Activated CD8-positive, alpha-beta memory T cell treated with anti-CD3 and anti-CD28 coated beads for 36 hours (primary cell): ENCODE data around the gene MYCBPAP. TPM values are rescaled to one million over a fixed set of nuclear protein-coding genes. Genes with fewer than 3 reads are reported as not detected.

Experiments
- CTCF ChIA-PET: fragments of 350-600 bp; sonication (Branson Sonifier 250); formaldehyde crosslinking; loops from one replicate; lab custom pipeline; 2021; ENCODE audit warnings: antibody characterized with exemption; lab: Charles Lee
- POLR2A ChIA-PET: fragments of 350-600 bp; sonication (Branson Sonifier 250); formaldehyde crosslinking; loops from one replicate; lab custom pipeline; 2021; ENCODE audit warnings: antibody characterized with exemption; lab: Charles Lee
- total RNA-seq, 2 experiments: library from RNA; stranded (reverse); gene quantifications; one replicate each; pipeline ENCODE4 v1.2.3, GENCODE V29; 2021

Gene MYCBPAP
- total RNA-seq, 2 experiments from 2014 or later, result 1.2 to 1.3 TPM

GRCh38 chr17:50524838-50525237, 16.6 kb downstream of the MYCBPAP start:
- CTCF ChIA-PET, result no interaction called here
- POLR2A ChIA-PET, result no interaction called here

GRCh38 chr17:50527155-50527762, 19.0 kb downstream of the MYCBPAP start:
- CTCF ChIA-PET, result interaction anchor here (0.5 to 1.3 kb wide), 2 partner anchors 44 to 667 kb away, joined by 3 read pairs; no protein-coding TSS in a partner anchor
- POLR2A ChIA-PET, result no interaction called here

DNA sequence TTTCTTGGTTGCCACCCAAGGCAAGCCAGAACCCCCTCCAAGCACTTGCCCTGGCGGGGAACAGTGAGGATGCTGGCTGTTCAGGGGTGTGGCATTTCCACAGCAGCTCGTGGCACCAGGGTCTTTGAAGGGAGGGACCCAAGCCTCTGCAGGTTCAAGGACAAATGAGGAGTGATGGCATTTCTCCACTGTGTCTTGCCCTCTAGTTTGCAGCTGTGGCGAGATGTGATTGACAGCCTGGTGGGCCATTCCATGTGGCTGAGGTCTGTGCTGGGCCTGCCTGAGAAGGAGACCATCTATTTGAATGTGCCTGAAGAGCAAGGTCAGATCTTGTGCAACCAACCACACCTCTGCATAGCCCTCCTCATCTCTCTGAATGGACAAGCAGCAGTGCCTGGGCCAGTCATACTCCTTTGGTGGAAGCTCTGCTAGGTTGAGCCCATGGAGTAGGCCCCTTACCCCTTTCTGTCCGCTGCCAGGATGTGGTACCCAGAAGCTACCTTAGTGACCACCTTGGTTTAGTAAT, 19.8 kb downstream of the MYCBPAP start:
- CTCF ChIA-PET, result interaction anchor here (0.5 to 1.3 kb wide), 2 partner anchors 45 to 666 kb away, joined by 3 read pairs; no protein-coding TSS in a partner anchor
- POLR2A ChIA-PET, result no interaction called here

GRCh38 chr17:50529849-50530248, 21.6 kb downstream of the MYCBPAP start:
- POLR2A ChIA-PET, result no interaction called here
- CTCF ChIA-PET, result interaction anchor here (1.4 kb wide), 1 partner anchor 18 kb away, joined by 5 read pairs; no protein-coding TSS in a partner anchor

- ChIA-PET CTCF (interaction anchor here (1.0 kb wide), 2 partner anchors 11 to 12 kb away, joined by 3 read pairs; no protein-coding TSS in a partner anchor), POLR2A (no interaction called here)
These were observed 23.3 kb downstream of the MYCBPAP start for GRCh38 chr17:50531428-50532025.

GRCh38 chr17:50532452-50533024, 24.3 kb downstream of the MYCBPAP start, which contains the start of gene EPN3:
EPN3 (plus strand) TSS chr17:50532735; CDS start chr17:50536557, 3,822 bp downstream.
- ChIA-PET CTCF (no interaction called here), POLR2A (interaction anchor here (0.6 kb wide), 1 partner anchor 165 kb away, joined by 4 read pairs; no protein-coding TSS in a partner anchor)

DNA sequence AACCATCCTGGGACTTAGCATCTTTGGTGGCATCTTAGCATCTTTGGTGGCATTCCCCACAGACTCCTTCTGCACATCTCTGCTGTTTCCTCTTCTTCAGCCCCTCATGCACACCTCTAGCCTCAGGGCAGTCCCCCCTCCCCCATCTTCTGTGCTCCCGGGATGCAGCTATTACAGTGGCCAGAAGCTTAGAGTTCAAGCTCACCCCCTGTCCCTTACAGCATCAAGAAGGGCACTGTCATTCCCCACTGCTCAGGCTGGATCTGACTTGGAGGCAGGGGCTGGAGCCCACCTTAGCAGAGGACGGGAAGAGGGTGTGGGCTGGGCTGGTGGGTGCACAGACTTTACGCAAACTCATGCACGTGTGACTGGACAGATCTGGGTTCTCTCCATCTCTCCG, 24.9 kb downstream of the MYCBPAP start:
- ChIA-PET POLR2A (no interaction called here), CTCF (no interaction called here)

GRCh38 chr17:50533720-50534148, 25.5 kb downstream of the MYCBPAP start:
- CTCF ChIA-PET, result interaction anchor here (0.5 to 0.6 kb wide), 2 partner anchors 32 to 236 kb away, joined by 3 to 4 read pairs; no protein-coding TSS in a partner anchor
- POLR2A ChIA-PET, result no interaction called here

GRCh38 chr17:50534222-50534978, 26.2 kb downstream of the MYCBPAP start:
- POLR2A ChIA-PET, result no interaction called here

DNA sequence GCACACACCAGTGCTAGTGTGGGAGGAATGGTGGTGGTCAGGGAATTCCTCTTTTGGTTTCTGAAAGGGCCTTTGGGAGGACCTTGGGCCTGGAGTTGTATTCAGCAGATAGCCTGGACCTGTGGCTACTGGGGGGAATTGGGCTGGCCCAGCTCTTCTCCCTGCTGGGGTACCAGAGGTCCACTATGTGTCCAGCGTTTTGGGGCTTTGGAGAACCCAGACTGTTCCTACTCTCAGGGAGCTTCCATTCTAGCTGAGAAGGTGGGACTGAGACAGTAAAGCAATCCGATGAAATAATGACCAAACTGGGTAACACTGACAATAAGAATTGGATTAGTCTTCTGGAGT, 26.7 kb downstream of the MYCBPAP start:
- ChIA-PET CTCF (no interaction called here), POLR2A (no interaction called here)

More at GRCh38 chr17:50534222-50534978, 26.2 kb downstream of the MYCBPAP start:
- CTCF ChIA-PET, result interaction anchor here (0.5 to 0.6 kb wide), 2 partner anchors 33 to 237 kb away, joined by 3 to 4 read pairs; no protein-coding TSS in a partner anchor

- CTCF ChIA-PET, result no interaction called here
- POLR2A ChIA-PET, result no interaction called here
These were observed 27.2 kb downstream of the MYCBPAP start for GRCh38 chr17:50535407-50535806.

DNA sequence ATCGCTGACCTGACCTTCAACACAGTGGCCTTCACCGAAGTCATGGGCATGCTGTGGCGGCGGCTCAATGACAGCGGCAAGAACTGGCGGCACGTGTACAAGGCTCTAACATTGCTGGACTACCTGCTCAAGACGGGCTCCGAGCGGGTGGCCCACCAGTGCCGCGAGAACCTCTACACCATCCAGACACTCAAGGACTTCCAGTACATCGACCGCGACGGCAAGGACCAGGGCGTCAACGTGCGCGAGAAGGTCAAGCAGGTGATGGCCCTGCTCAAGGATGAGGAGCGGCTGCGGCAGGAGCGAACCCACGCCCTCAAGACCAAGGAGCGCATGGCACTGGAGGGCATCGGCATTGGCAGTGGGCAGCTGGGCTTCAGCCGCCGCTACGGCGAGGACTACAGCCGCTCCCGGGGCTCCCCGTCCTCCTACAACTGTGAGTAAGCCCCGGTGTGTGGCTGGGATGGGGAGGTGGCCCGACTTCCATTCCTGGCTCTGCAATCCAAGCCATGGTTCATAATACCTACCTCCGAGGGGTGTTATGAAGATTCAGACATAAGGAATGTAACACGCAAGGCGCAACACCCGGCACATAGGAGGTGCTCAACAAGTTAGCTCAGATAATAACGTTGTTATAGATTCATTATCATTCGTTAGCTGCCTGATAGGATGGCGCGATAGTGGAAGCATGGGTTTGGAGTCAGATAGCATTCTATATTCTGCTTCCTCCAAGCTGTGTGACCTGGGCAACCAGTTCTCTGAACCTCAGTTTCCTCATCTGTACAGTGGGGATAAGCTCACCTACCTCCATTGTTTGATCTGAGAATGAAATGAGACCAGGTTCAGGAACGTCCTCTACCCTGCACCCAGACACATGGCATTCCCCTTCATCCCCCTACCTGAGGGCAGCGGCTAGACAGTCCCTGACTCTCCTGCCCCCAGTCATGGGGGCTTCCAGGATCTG, 28.7 kb downstream of the MYCBPAP start:
- ChIA-PET POLR2A (no interaction called here), CTCF (no interaction called here)

DNA sequence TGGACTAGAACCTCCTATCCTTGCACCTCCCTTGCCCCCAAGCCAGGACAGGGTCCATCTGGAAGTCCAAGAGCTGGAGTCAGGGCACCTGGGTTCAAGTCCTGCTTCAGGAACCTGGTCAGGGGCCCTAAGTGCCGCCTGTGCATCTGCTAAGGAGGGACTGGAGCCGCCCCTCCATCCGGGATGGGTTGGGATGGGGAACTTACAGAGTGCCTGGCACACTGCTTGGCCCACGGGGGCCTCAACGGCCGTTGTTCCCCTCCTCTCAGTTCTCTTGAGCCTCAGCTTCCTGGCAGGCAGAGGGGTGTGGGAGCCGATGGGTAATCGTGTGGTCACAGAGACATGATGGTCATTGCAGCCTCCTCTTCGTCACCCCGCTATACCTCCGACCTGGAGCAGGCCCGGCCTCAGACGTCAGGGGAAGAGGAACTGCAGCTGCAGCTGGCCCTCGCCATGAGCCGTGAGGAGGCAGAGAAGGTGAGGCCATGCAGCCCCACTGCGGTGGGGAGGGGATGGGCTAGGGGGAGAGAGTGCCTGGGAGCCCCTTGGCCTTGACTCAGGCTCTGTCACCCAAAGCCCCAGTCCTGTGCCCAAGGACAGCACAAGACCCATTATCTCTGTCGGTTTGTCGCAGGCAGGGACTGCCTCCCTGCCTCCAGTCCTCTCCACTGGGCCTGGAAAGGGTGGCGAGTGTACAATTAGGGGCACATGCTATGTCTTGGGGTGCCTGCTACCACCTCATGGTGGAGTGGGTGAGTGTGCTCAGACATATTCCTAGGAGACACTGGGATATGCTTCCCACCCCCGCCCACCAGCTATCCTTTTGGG, 29.7 kb downstream of the MYCBPAP start:
- POLR2A ChIA-PET, result no interaction called here
- CTCF ChIA-PET, result interaction anchor here (0.7 to 1.0 kb wide), 2 partner anchors 88 to 91 kb away, joined by 3 read pairs; no protein-coding TSS in a partner anchor

DNA sequence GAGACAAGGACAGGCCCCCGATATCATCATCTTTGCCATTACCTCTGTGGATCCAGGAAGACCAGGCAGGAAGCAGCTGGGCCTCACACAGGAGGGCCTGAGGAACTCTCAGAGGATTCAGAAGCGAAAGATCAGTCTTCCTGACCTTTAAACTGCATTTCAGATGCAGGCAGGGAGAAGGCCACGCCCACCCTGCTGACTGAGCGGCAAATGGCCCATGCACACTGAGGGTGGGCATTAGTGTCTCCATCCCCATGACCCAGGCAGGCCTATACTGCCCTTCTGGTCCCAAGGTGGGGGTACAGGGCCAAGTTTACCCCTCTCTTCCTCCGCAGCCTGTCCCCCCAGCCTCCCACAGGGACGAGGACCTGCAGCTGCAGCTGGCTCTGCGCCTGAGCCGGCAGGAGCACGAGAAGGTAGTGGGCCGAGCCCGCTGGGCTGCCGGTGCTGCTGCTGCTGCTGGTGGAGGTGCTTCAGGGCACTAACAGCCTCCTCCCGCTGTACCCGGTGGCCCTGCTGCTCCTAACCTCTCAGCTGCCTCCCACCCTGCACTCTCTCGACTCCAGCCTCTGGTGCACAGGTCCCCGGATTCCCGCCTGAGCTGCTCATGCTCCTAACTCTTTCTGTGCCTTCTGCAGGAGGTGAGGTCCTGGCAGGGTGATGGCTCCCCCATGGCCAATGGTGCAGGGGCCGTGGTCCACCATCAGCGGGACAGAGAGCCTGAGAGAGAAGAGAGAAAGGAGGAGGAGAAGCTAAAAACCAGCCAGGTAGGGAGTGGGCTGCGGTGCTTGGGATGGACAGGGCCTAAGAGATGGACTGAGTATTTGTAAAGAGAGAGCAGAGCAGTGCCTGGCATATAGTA, 30.5 kb downstream of the MYCBPAP start:
- ChIA-PET POLR2A (no interaction called here), CTCF (interaction anchor here (0.7 to 1.0 kb wide), 2 partner anchors 87 to 90 kb away, joined by 3 read pairs; no protein-coding TSS in a partner anchor)

DNA sequence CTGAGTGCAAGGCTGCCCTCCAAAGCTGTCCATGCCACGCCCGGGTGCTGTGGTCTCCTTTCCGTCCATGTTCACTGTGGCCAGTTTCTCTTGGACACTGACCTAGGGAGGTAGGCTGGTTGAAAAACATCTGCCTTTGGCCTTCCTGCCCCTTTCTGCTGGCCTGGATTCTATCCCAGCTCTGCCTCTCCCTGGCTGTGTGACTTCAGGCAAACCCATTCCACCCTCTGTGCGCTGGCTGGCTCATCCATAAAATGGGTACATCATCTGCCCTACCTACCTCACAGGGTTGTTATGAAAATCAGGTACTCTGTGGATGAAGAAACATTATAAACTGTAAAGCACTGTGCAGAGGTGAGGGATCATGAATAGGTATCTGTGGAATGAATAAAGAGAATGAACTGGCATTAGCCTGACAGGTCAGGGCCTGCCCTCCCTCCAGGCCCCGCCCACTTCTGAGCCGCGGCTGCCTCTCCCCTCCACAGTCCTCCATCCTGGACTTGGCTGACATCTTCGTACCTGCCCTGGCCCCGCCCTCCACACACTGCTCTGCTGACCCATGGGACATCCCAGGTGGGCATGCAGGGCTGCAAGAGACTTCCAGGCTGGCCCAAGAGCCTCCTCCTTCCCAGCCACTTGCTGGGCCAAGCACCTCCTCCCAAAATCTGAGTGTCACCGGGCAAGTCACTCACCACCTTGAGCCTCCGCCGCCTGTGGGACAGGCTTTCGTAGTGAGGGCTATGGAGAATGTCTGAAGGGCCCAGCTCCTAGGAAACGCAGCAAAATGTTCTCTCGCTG, 31.7 kb downstream of the MYCBPAP start:
- ChIA-PET POLR2A (no interaction called here), CTCF (interaction anchor here (1.2 kb wide), 1 partner anchor 57 kb away, joined by 3 read pairs; no protein-coding TSS in a partner anchor)
